Suprapubic skin (tissue), 4 donors: ENCODE data around the gene GPC5.

Experiments
- EP300 ChIP-seq: sonication (generic); formaldehyde crosslinking; IDR thresholded peaks from one replicate; pipeline ENCODE4 v1.6.1; 2017; ENCODE audit warnings: antibody characterized with exemption
- POLR2A ChIP-seq, 2 donors: fragments of 450-650 bp; IDR thresholded peaks; one replicate each; pipeline ENCODE4 v1.6.1; 2017; ENCODE audit warnings: antibody characterized with exemption in 2 of 2, mild to moderate bottlenecking in 2 of 2, moderate library complexity in 2 of 2
- POLR2AphosphoS5 ChIP-seq, 3 donors: sonication (generic); formaldehyde crosslinking; IDR thresholded peaks; one replicate each; pipeline ENCODE4 v1.6.1; 2017; ENCODE audit warnings: antibody characterized with exemption in 3 of 3
- TF ChIP-seq, protein P1 (sequence below), 2 donors: fragments of 200-600 bp in 1 of 2; fragments of 450-650 bp in 1 of 2; sonication (generic) in 1 of 2; IDR thresholded peaks; one replicate each; pipeline ENCODE4 v1.5.1; 2016 to 2019; ENCODE audit warnings: antibody characterized with exemption in 2 of 2, mild to moderate bottlenecking in 1 of 2, moderate library complexity in 1 of 2

GRCh38 chr13:92547266-92547665 lies 1148.8 kb downstream of the GPC5 start:
- TF ChIP-seq POLR2AphosphoS5 (IDR thresholded peaks at IDR 0.05) = no peak
- TF ChIP-seq, protein P1, sequence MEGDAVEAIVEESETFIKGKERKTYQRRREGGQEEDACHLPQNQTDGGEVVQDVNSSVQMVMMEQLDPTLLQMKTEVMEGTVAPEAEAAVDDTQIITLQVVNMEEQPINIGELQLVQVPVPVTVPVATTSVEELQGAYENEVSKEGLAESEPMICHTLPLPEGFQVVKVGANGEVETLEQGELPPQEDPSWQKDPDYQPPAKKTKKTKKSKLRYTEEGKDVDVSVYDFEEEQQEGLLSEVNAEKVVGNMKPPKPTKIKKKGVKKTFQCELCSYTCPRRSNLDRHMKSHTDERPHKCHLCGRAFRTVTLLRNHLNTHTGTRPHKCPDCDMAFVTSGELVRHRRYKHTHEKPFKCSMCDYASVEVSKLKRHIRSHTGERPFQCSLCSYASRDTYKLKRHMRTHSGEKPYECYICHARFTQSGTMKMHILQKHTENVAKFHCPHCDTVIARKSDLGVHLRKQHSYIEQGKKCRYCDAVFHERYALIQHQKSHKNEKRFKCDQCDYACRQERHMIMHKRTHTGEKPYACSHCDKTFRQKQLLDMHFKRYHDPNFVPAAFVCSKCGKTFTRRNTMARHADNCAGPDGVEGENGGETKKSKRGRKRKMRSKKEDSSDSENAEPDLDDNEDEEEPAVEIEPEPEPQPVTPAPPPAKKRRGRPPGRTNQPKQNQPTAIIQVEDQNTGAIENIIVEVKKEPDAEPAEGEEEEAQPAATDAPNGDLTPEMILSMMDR (IDR thresholded peaks at IDR 0.05) = no peak
- TF ChIP-seq EP300 = no peak
- no peak for TF ChIP-seq POLR2A (IDR thresholded peaks at IDR 0.05)
